AG04449 (cell line): Measurements from ENCODE around the gene ASPRV1.

Source experiments
- CTCF ChIA-PET: fragments of 350-600 bp; formaldehyde crosslinking; extraction: SDS; loops from one replicate; lab custom pipeline; 2021; ENCODE audit warnings: antibody characterized with exemption; lab: Yijun Ruan, JAX
- POLR2A ChIA-PET: fragments of 400-600, 350-600 bp; formaldehyde crosslinking; extraction: SDS; loops from one replicate; lab custom pipeline; 2020; ENCODE audit warnings: antibody characterized with exemption, inconsistent platforms; lab: Yijun Ruan, JAX
- DNase-seq: peaks from one replicate; pipeline ENCODE4 v3.0.0-alpha.2; 2010; ENCODE audit warnings: low read depth, low spot score
- H3K4me3 ChIP-seq: 2 replicates; pipeline ENCODE4 v1.5.1; 2011; ENCODE audit warnings: low read depth, mild to moderate bottlenecking, control low read depth, low read length
- CTCF ChIP-seq: IDR thresholded peaks from one replicate; pipeline ENCODE4 v1.5.1; 2011; ENCODE audit warnings: mild to moderate bottlenecking, moderate library complexity, low read length, control low read depth, inconsistent platforms; ENCODE audit not compliant: insufficient read depth; ENCODE audit errors: missing control alignments

ASPRV1 gene

GRCh38 chr2:69997015-69997830, 35.8 kb upstream of the ASPRV1 start:
- ChIA-PET CTCF (interaction anchor here (1.0 kb wide), 1 partner anchor 8 kb away, joined by 4 read pairs; no protein-coding TSS in a partner anchor), POLR2A (interaction anchor here (0.6 kb wide), 1 partner anchor 51 kb away, joined by 3 read pairs; no protein-coding TSS in a partner anchor)

DNA sequence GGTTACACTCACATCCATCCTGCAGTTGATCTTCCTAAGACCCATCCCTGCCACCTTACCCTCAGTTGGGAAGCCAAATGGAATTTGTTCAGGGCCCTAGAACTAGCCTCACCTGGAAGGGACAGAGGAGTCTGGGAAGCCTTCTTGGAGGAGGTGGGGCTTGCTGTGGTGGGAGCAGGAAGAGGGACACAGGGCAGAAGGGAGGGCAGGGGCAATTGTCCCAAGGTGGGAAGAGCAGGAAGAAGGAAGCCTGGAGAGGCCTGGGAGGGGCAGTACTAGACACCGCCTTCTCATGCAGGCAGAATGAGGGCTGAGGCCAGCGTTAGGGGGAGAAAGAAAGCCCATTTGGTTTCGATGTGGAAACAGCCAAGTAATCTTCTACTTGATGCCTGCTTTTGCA, 34.1 kb upstream of the ASPRV1 start:
- DNase-seq = no peak
- TF ChIP-seq CTCF = no peak
- ChIA-PET POLR2A (interaction anchor here (0.6 kb wide), 1 partner anchor 80 kb away, joined by 3 read pairs; no protein-coding TSS in a partner anchor), CTCF (no interaction called here)
- H3K4me3 ChIP-seq = no peak overlapping the region

More at GRCh38 chr2:69997015-69997830, 35.8 kb upstream of the ASPRV1 start:
- no peak for TF ChIP-seq CTCF
- H3K4me3 ChIP-seq = no peak overlapping the region
- no peak for DNase-seq

- TF ChIP-seq CTCF = no peak
- CTCF ChIA-PET = no interaction called here
- DNase-seq = no peak
- H3K4me3 ChIP-seq = no peak overlapping the region
- POLR2A ChIA-PET = no interaction called here
Observed at GRCh38 chr2:69994166-69994565, 32.7 kb upstream of the ASPRV1 start.

DNA sequence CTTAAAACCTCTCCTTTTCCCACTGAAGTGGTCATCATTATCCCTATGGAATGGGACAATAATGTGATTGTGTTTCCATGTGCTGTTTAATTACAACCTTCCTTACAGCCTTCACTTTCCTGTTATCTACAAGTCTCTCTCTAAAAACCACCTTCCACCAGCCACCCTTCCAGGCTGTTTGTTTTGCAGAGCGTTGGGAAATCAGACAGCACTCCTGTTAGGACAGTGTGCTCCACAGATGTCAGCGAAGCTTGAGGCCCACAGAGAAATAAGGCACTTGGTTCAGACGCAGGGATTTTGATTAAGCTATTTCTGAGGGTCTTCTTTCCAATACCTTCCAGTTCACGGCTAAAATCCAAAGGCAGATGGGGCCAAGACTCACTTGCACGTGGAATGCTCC, 32.3 kb upstream of the ASPRV1 start:
- no peak for DNase-seq
- no peak overlapping the region for H3K4me3 ChIP-seq
- ChIA-PET CTCF (no interaction called here), POLR2A (no interaction called here)
- TF ChIP-seq CTCF = no peak

- ChIA-PET POLR2A (no interaction called here), CTCF (no interaction called here)
- no peak for DNase-seq
- no peak overlapping the region for H3K4me3 ChIP-seq
- no peak for TF ChIP-seq CTCF
Observed at GRCh38 chr2:69993048-69993565, 31.7 kb upstream of the ASPRV1 start.

GRCh38 chr2:69992310-69993047, 31.0 kb upstream of the ASPRV1 start:
- CTCF ChIA-PET = no interaction called here
- POLR2A ChIA-PET = no interaction called here
- no peak for DNase-seq
- H3K4me3 ChIP-seq = no peak overlapping the region
- no peak for TF ChIP-seq CTCF
